ENCODE results near the gene IL1RL1. TPM values are rescaled to one million over a fixed set of nuclear protein-coding genes. Genes with fewer than 3 reads are reported as not detected.

Gene IL1RL1
- total RNA-seq, 1 experiment from 2014 or later, result not detected

DNA sequence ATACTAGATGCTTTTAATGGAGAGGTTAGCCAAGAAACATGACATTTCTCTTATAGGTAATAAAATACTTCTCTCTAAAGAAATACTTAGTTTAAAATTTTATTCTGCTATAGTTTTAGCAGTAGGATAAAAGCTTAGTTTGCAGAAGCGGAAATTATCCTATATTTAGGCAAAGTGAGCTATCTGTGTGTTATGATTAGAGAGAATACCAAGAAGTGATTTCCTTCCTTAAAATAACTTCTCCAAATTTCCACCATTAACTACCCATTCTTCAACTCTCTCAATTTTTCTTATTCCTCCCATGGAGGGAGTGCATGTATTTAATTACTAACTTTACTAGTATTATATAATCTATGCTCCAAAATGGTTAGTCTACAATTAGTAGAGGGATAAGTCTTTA, 15.8 kb upstream of the IL1RL1 start (continued):
- TF ChIP-seq, protein P1, sequence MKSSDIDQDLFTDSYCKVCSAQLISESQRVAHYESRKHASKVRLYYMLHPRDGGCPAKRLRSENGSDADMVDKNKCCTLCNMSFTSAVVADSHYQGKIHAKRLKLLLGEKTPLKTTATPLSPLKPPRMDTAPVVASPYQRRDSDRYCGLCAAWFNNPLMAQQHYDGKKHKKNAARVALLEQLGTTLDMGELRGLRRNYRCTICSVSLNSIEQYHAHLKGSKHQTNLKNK (CRISPR knock-in tag; IDR thresholded peaks at IDR 0.05), result no peak

DNA sequence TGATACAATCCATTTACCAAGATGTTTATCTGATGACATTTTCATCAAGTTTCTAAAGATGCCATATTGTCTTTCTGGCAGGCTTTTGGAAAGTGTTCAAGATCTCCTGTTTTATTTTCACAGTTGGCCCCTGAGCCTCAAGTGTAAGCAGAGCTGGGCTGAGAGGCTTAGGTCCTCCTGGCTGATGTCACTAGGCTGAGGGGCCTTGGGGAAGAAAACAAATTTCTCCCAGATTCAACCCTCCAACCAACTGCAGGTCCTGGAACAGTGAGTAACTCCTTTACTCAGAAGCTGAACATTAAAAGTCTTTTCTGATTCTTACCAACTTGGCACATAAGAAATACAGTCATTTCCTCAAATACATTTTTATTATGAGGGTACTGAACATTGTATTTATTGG, 14.9 kb upstream of the IL1RL1 start:
- H3K4me3 Mint-ChIP-seq, result no peak overlapping the region
- POLR2A ChIA-PET, result no interaction called here
- H3K27ac Mint-ChIP-seq, result no peak overlapping the region
- no peaks in the 10 kb centered on the region for H3K4me1 Mint-ChIP-seq
- no peaks in the 10 kb centered on the region for H3K9me3 Mint-ChIP-seq
- ATAC-seq, result no peak
- H3K27me3 Mint-ChIP-seq (ENCODE audit: low read depth), result no peaks in the 10 kb centered on the region; the same call in 1 of the 2 replicates
- DNase-seq (ENCODE audit: low spot score), result no peak
- CTCF ChIA-PET, result no interaction called here
- no peaks in the 10 kb centered on the region for H3K36me3 Mint-ChIP-seq
- TF ChIP-seq, protein P1 (CRISPR knock-in tag; IDR thresholded peaks at IDR 0.05), result no peak
- TF ChIP-seq TCF7 (CRISPR knock-in tag; IDR thresholded peaks at IDR 0.05; ENCODE audit: low read depth) (no peak), ZNF281 (CRISPR knock-in tag; IDR thresholded peaks at IDR 0.05) (no peak), NFYB (CRISPR knock-in tag; conservative IDR thresholded peaks at IDR 0.05; ENCODE audit: low read depth) (no peak), ZNF423 (CRISPR knock-in tag; IDR thresholded peaks at IDR 0.05) (no peak), CBFB (CRISPR knock-in tag; IDR thresholded peaks at IDR 0.05; ENCODE audit: low read depth) (no peak), SP1 (CRISPR knock-in tag; conservative IDR thresholded peaks at IDR 0.05) (no peak), JUN (CRISPR knock-in tag; IDR thresholded peaks at IDR 0.05) (no peak), TEAD1 (CRISPR knock-in tag; IDR thresholded peaks at IDR 0.05) (no peak)

DNA sequence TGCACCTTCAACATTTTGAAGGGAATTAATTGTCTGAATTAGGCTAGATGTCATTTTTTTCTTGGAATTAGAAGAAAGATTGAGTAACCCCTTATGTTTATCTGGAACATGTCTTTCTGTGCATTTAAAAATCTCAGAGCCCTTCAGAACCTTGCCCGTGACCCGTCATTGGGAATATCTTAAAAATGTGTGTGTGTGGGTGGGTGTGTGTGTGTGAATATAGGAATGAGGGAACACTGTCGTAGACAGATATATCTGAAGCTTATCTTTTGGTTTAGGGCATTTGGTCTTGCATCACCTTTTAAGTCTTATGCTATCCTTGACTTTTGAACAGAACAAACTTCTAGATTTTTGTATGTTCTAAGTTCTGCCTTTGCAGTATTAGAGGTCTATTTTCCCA, 13.5 kb upstream of the IL1RL1 start:
- DNase-seq (ENCODE audit: low spot score) (no peak), ATAC-seq (no peak)
- H3K27me3 Mint-ChIP-seq (ENCODE audit: low read depth), result no peaks in the 10 kb centered on the region; the same call in 1 of the 2 replicates
- POLR2A ChIA-PET, result no interaction called here
- H3K27ac Mint-ChIP-seq, result no peak overlapping the region
- H3K9me3 Mint-ChIP-seq, result no peaks in the 10 kb centered on the region
- H3K4me1 Mint-ChIP-seq, result no peaks in the 10 kb centered on the region
- no peak overlapping the region for H3K4me3 Mint-ChIP-seq
- CTCF ChIA-PET, result no interaction called here
- TF ChIP-seq NFATC4 (CRISPR knock-in tag; IDR thresholded peaks at IDR 0.05) (no peak), ELF4 (CRISPR knock-in tag; IDR thresholded peaks at IDR 0.05; ENCODE audit: low read depth) (no peak), IRF1 (CRISPR knock-in tag; IDR thresholded peaks at IDR 0.05) (no peak), ATF1 (CRISPR knock-in tag; IDR thresholded peaks at IDR 0.05) (no peak), MAX (CRISPR knock-in tag; IDR thresholded peaks at IDR 0.05) (no peak), IRF2 (CRISPR knock-in tag; IDR thresholded peaks at IDR 0.05; ENCODE audit: borderline replicate concordance, low read depth) (no peak), SP1 (CRISPR knock-in tag; conservative IDR thresholded peaks at IDR 0.05) (no peak), TP53 (CRISPR knock-in tag; IDR thresholded peaks at IDR 0.05) (no peak), USF2 (CRISPR knock-in tag; IDR thresholded peaks at IDR 0.05) (no peak), FOXK1 (CRISPR knock-in tag; IDR thresholded peaks at IDR 0.05) (no peak)
- TF ChIP-seq, protein P2, sequence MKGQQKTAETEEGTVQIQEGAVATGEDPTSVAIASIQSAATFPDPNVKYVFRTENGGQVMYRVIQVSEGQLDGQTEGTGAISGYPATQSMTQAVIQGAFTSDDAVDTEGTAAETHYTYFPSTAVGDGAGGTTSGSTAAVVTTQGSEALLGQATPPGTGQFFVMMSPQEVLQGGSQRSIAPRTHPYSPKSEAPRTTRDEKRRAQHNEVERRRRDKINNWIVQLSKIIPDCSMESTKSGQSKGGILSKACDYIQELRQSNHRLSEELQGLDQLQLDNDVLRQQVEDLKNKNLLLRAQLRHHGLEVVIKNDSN (CRISPR knock-in tag; IDR thresholded peaks at IDR 0.05), result no peak
- no peaks in the 10 kb centered on the region for H3K36me3 Mint-ChIP-seq

Data from WTC11 (cell line).